Tibial nerve (tissue), 4 donors: Measurements from ENCODE around the gene SLC30A2.

Source experiments
- CTCF ChIP-seq, 5 experiments: fragments of 200-600 bp in 3 of 5; fragments of 450-650 bp in 2 of 5; sonication (generic) in 3 of 5; IDR thresholded peaks; one replicate each; pipeline ENCODE4 v1.5.1; 2016 to 2019; ENCODE audit warnings: antibody characterized with exemption in 5 of 5, mild to moderate bottlenecking in 3 of 5, moderate library complexity in 2 of 5
- EP300 ChIP-seq, 2 donors: sonication (generic); formaldehyde crosslinking; IDR thresholded peaks; one replicate each; pipeline ENCODE4 v1.6.1; 2017; ENCODE audit warnings: antibody characterized with exemption in 2 of 2, mild to moderate bottlenecking in 1 of 2
- POLR2A ChIP-seq, 2 donors: fragments of 450-650 bp; IDR thresholded peaks; one replicate each; pipeline ENCODE4 v1.6.1; 2017; ENCODE audit warnings: antibody characterized with exemption in 2 of 2, mild to moderate bottlenecking in 2 of 2, moderate library complexity in 2 of 2

GRCh38 chr1:26020941-26021646 lies 24.8 kb downstream of the SLC30A2 start:
- TF ChIP-seq CTCF (IDR thresholded peaks at IDR 0.05) (no peak), POLR2A (IDR thresholded peaks at IDR 0.05) (no peak), EP300 (IDR thresholded peaks at IDR 0.05) (no peak)
